HCT116 (cell line): Measurements from ENCODE around the gene MRPL47.

Source experiments
- CTCF ChIP-seq, 3 experiments: fragments of 200-600 bp in 1 of 3; sonication (generic) in 1 of 3; IDR thresholded peaks in 2 of 3; conservative IDR thresholded peaks in 1 of 3; 2 replicates each; pipeline ENCODE4 v1.5.1; 2012 to 2017; ENCODE audit warnings: low read depth in 2 of 3, low read length in 2 of 3, antibody characterized with exemption in 1 of 3, borderline replicate concordance in 1 of 3, control low read depth in 1 of 3, mild to moderate bottlenecking in 1 of 3, mixed read lengths in 1 of 3, mixed run types in 1 of 3, moderate library complexity in 1 of 3; ENCODE audit not compliant: insufficient read depth in 1 of 3
- ELF1 ChIP-seq: IDR thresholded peaks from 2 replicates; pipeline ENCODE4 v1.6.1; 2012; ENCODE audit warnings: low read depth, borderline replicate concordance
- EZH2 ChIP-seq: fragments of 200-600 bp; sonication (generic); IDR thresholded peaks from 2 replicates; pipeline ENCODE4 v1.6.1; 2017; ENCODE audit warnings: antibody characterized with exemption, mixed run types
- EZH2phosphoT487 ChIP-seq: fragments of 200-600 bp; IDR thresholded peaks from 2 replicates; pipeline ENCODE4 v1.6.1; 2018; ENCODE audit warnings: antibody characterized with exemption, borderline replicate concordance
- JUND ChIP-seq: IDR thresholded peaks from 2 replicates; pipeline ENCODE4 v1.6.1; 2012
- MAX ChIP-seq: IDR thresholded peaks from 2 replicates; pipeline ENCODE4 v1.6.1; 2012
- POLR2A ChIP-seq: IDR thresholded peaks from 2 replicates; pipeline ENCODE4 v1.7.0; 2011; ENCODE audit warnings: borderline replicate concordance; ENCODE audit not compliant: insufficient read depth, insufficient read length; ENCODE audit errors: extremely low read depth
- POLR2AphosphoS5 ChIP-seq: IDR thresholded peaks from 2 replicates; pipeline ENCODE4 v1.6.1; 2011; ENCODE audit warnings: mild to moderate bottlenecking, low read depth, low read length, moderate library complexity
- SIN3A ChIP-seq: IDR thresholded peaks from 2 replicates; pipeline ENCODE4 v1.6.1; 2012; ENCODE audit warnings: low read depth
- SP1 ChIP-seq: IDR thresholded peaks from 2 replicates; pipeline ENCODE4 v1.6.1; 2012; ENCODE audit warnings: low read depth
- YY1 ChIP-seq: IDR thresholded peaks from 2 replicates; pipeline ENCODE4 v1.6.1; 2011; ENCODE audit warnings: low read length, low read depth, moderate library complexity, mild to moderate bottlenecking; ENCODE audit not compliant: insufficient replicate concordance; ENCODE audit errors: extremely low read depth
- ZFX ChIP-seq: fragments of 450-650 bp; IDR thresholded peaks from 2 replicates; pipeline ENCODE4 v1.6.1; 2017
- ZNF274 ChIP-seq: fragments of 200-500 bp; sonication (Bioruptor generic); IDR thresholded peaks from 2 replicates; pipeline ENCODE4 v1.6.1; 2014; ENCODE audit warnings: mild to moderate bottlenecking, low read depth, low read length, inconsistent platforms
- TF ChIP-seq, protein P1 (sequence below): IDR thresholded peaks from 2 replicates; pipeline ENCODE4 v1.6.1; 2012

DNA sequence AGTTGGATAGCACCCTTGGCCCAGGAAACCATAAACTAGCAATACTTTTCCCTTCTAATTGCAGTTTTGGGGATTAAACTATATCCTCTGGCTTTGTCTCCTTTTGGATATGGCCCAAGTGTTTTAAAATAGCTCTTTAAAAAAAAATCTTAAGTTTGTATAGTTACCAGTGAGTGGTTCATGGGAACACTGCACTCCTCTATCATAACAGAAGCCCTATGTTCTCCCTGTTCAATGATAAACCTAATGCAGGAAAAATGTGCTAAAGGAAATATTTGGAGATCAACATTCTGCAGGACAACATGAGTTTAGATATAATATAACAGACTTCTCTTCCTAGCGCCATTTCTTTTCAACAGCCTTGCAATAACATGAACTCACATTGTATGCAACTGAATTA lies 13.1 kb downstream of the MRPL47 start:
- TF ChIP-seq POLR2AphosphoS5 (no peak), CTCF (IDR thresholded peaks at IDR 0.05 in 2 of 3, conservative IDR thresholded peaks at IDR 0.05 in 1 of 3; ENCODE audit: borderline replicate concordance in 1 of 3, insufficient read depth in 1 of 3, low read depth in 2 of 3, low read length in 2 of 3) (no peak), MAX (no peak), ZNF274 (no peak), YY1 (no peak), ZFX (no peak), EZH2phosphoT487 (no peak), POLR2A (no peak), SP1 (no peak), ELF1 (no peak), EZH2 (no peak), JUND (no peak), SIN3A (no peak)
- TF ChIP-seq, protein P1, sequence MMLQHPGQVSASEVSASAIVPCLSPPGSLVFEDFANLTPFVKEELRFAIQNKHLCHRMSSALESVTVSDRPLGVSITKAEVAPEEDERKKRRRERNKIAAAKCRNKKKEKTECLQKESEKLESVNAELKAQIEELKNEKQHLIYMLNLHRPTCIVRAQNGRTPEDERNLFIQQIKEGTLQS = no peak
